Gastrocnemius medialis (tissue), 4 donors: ENCODE measurements around the gene RNPC3. TPM values are rescaled to one million over a fixed set of nuclear protein-coding genes. Genes with fewer than 3 reads are reported as not detected.

Experiments
- ATAC-seq, 2 donors: fragments of 150-250 bp; one replicate each; pipeline ENCODE4 v1.9.1; 2016
- DNase-seq, 2 donors: peaks; one replicate each; pipeline ENCODE4 v3.0.0-alpha.2; 2019
- H3K27ac ChIP-seq, 4 donors: fragments of 200-600 bp; sonication (generic); 1 replicate in 1 of 4; 2 replicates in 3 of 4; pipeline ENCODE4 v1.5.1; 2016 to 2018; ENCODE audit warnings: mild to moderate bottlenecking in 2 of 4, moderate library complexity in 1 of 4
- H3K27me3 ChIP-seq, 3 donors: fragments of 200-600 bp; sonication (generic) in 2 of 3; 1 replicate in 1 of 3; 2 replicates in 2 of 3; pipeline versions ENCODE4 v1.5.1 to v1.6.0; 2016 to 2019; ENCODE audit warnings: mild to moderate bottlenecking in 1 of 3, moderate library complexity in 1 of 3
- H3K36me3 ChIP-seq, 2 donors: fragments of 200-600 bp; sonication (generic) in 1 of 2; one replicate each; pipeline ENCODE4 v1.5.1; 2017 to 2018
- H3K4me1 ChIP-seq, 2 donors: fragments of 200-600 bp; sonication (generic) in 1 of 2; one replicate each; pipeline ENCODE4 v1.5.1; 2016 to 2017; ENCODE audit warnings: mild to moderate bottlenecking in 2 of 2
- H3K4me3 ChIP-seq, 4 donors: fragments of 200-600 bp; sonication (generic) in 3 of 4; 1 replicate in 1 of 4; 2 replicates in 3 of 4; pipeline ENCODE4 v1.5.1; 2016 to 2019; ENCODE audit warnings: mild to moderate bottlenecking in 2 of 4
- H3K9me3 ChIP-seq, 3 donors: fragments of 200-600 bp; sonication (generic) in 2 of 3; 1 replicate in 1 of 3; 2 replicates in 2 of 3; pipeline ENCODE4 v1.5.1; 2016 to 2019
- CTCF ChIP-seq, 5 experiments: fragments of 450-650 bp in 3 of 5; fragments of 200-600 bp in 2 of 5; sonication (generic) in 2 of 5; IDR thresholded peaks in 4 of 5; conservative IDR thresholded peaks in 1 of 5; 1 replicate in 4 of 5; 2 replicates in 1 of 5; pipeline ENCODE4 v1.5.1; 2016 to 2019; ENCODE audit warnings: antibody characterized with exemption in 5 of 5, mild to moderate bottlenecking in 3 of 5, moderate library complexity in 3 of 5
- POLR2A ChIP-seq, 2 donors: fragments of 450-650 bp; IDR thresholded peaks; one replicate each; pipeline ENCODE4 v1.6.1; 2017; ENCODE audit warnings: antibody characterized with exemption in 2 of 2, mild to moderate bottlenecking in 2 of 2, moderate library complexity in 2 of 2
- in situ Hi-C, 4 donors: fragments of 200-750 bp; cut with MboI; loops; one replicate each; pipeline versions ENCODE4 v1.15.0 to v1.8.0; 2017; ENCODE audit warnings: low sequenced_read_pairs in 4 of 4
- intact Hi-C: fragments of 100-400 bp; cut with DNase I; formaldehyde crosslinking; loops from one replicate; pipeline ENCODE4 v1.15.1; 2023; ENCODE audit warnings: low total_unique reads
- total RNA-seq, 4 donors: library from RNA; depleted of rRNA; stranded (reverse); fragments of >200 nt; gene quantifications; one replicate each; pipeline versions ENCODE4 v1.1.0 to v1.2.3, GENCODE V29; 2016

RNPC3 gene
- total RNA-seq, 4 donors from 2014 or later: 6.5 to 55.2 (median 29.8) TPM

GRCh38 chr1:103520822-103521221 is 4.7 kb upstream of the RNPC3 start:
- H3K27ac ChIP-seq: no peak overlapping the region
- no peak for TF ChIP-seq POLR2A (IDR thresholded peaks at IDR 0.05)
- TF ChIP-seq CTCF (IDR thresholded peaks at IDR 0.05 in 4 of 5, conservative IDR thresholded peaks at IDR 0.05 in 1 of 5): no peak
- no peak overlapping the region for H3K4me3 ChIP-seq
- in situ Hi-C loops (loop anchor here in 1 of 4 donors (25.0 kb wide), 1 partner anchor 409 kb away; the partner anchor contains the start of gene COL11A1), intact Hi-C loops (no loop called here)
- no peaks in the 10 kb centered on the region for H3K27me3 ChIP-seq
- DNase-seq: no peak
- H3K4me1 ChIP-seq: peaks cover 11 to 12% of the 10 kb centered on the region in 2 donors
- no peaks in the 10 kb centered on the region for H3K9me3 ChIP-seq
- no peaks in the 10 kb centered on the region for H3K36me3 ChIP-seq
- ATAC-seq: no peak

- Histone ChIP-seq H3K27me3 (no peaks in the 10 kb centered on the region), H3K36me3 (no peaks in the 10 kb centered on the region), H3K9me3 (no peaks in the 10 kb centered on the region), H3K27ac (no peak overlapping the region), H3K4me1 (peaks cover 28 to 30% of the 10 kb centered on the region in 2 donors), H3K4me3 (no peak overlapping the region)
- intact Hi-C loops (no loop called here), in situ Hi-C loops (loop anchor here in 1 of 4 donors (25.0 kb wide), 1 partner anchor 411 kb away; the partner anchor contains the start of gene COL11A1)
- TF ChIP-seq CTCF (IDR thresholded peaks at IDR 0.05 in 4 of 5, conservative IDR thresholded peaks at IDR 0.05 in 1 of 5) (no peak), POLR2A (IDR thresholded peaks at IDR 0.05) (no peak)
- DNase-seq (no peak), ATAC-seq (no peak)
These were observed 2.2 kb upstream of the RNPC3 start for GRCh38 chr1:103523346-103523745.

GRCh38 chr1:103525114-103525606 is 339 bp upstream of the RNPC3 start:
- H3K9me3 ChIP-seq: no peaks in the 10 kb centered on the region
- peak; percentile 57 to 78 for DNase-seq
- intact Hi-C loops: loop anchor here (5.0 kb wide), 1 partner anchor 37 kb away; no protein-coding TSS in a partner anchor

GRCh38 chr1:103527331-103527730 is 1.8 kb downstream of the RNPC3 start:
- Histone ChIP-seq H3K36me3 (no peaks in the 10 kb centered on the region), H3K4me1 (peaks cover 35 to 51% of the 10 kb centered on the region in 2 donors), H3K4me3 (peak overlapping the region; percentile 97 to 100 (median 98)), H3K9me3 (no peaks in the 10 kb centered on the region), H3K27me3 (no peaks in the 10 kb centered on the region), H3K27ac (peak overlapping the region; percentile 92 to 99 (median 98))
- DNase-seq (no peak), ATAC-seq (no peak)
- in situ Hi-C loops: no loop called here
- intact Hi-C loops: loop anchor here (5.0 kb wide), 1 partner anchor 35 kb away; no protein-coding TSS in a partner anchor
- TF ChIP-seq POLR2A (IDR thresholded peaks at IDR 0.05) (no peak), CTCF (IDR thresholded peaks at IDR 0.05 in 4 of 5, conservative IDR thresholded peaks at IDR 0.05 in 1 of 5) (no peak)

More at GRCh38 chr1:103525114-103525606, 339 bp upstream of the RNPC3 start:
- no peaks in the 10 kb centered on the region for H3K27me3 ChIP-seq
- ATAC-seq: peak; percentile 86 to 88
- H3K27ac ChIP-seq: peak overlapping the region; percentile 79 to 91 (median 88)
- in situ Hi-C loops: no loop called here
- H3K4me1 ChIP-seq: peaks cover 35 to 40% of the 10 kb centered on the region in 2 donors
- TF ChIP-seq POLR2A (IDR thresholded peaks at IDR 0.05) (no peak), CTCF (IDR thresholded peaks at IDR 0.05 in 4 of 5, conservative IDR thresholded peaks at IDR 0.05 in 1 of 5) (no peak)
- H3K36me3 ChIP-seq: no peaks in the 10 kb centered on the region
- peak overlapping the region; percentile 55 to 98 (median 57) for H3K4me3 ChIP-seq
